ENCODE results near the gene PSMD3. TPM values are rescaled to one million over a fixed set of nuclear protein-coding genes. Genes with fewer than 3 reads are reported as not detected.

The PSMD3 gene
- total and polyA plus RNA-seq, 9 of the 15 experiments (the other 6 are each of a cell fraction or from before 2014, with no cell fraction given): 2.0 to 251 (median 135) TPM

DNA sequence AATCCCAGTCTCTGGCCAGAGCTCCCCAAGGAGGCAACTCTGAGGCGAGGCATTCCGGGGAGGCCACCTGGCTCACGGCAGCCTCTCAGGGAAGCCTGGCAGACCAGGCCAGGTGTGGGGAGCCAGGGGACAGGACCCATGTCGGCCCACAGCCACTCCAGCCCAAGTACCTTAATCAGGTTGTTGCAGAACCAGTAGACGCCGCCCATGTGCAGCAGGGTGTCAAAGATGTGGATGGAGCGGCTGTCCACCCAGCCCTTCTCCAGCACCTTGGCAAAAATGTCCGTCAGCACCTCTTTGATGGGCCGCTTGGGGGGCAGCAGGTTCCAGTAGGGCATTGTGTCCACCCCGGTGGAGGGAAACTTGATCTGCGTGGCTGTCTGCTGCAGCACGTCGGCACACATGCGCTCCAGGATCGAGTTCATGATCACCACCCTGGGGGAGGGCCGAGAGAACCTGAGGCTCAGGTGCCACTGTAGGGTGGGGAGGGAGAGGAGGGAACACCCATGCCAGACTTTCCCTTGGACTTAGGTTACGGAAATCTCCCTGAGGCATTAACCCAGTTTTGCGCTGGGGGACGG lies 42.4 kb downstream of the PSMD3 start:
- peaks cover 91% of the 10 kb centered on the region for H3K36me3 ChIP-seq (ENCODE audit: control insufficient read depth, insufficient read depth, low read length)
- in situ Hi-C loops (cut with MboI): loop anchor here (25.0 kb wide), 1 partner anchor 264 kb away; the partner anchor contains the start of gene CDC6
- 93% methylated on average over 19 of the region's 19 CpGs for WGBS (ENCODE audit: insufficient coverage, low coverage, missing lambda C conversion rate)
- TF ChIP-seq, protein P1, sequence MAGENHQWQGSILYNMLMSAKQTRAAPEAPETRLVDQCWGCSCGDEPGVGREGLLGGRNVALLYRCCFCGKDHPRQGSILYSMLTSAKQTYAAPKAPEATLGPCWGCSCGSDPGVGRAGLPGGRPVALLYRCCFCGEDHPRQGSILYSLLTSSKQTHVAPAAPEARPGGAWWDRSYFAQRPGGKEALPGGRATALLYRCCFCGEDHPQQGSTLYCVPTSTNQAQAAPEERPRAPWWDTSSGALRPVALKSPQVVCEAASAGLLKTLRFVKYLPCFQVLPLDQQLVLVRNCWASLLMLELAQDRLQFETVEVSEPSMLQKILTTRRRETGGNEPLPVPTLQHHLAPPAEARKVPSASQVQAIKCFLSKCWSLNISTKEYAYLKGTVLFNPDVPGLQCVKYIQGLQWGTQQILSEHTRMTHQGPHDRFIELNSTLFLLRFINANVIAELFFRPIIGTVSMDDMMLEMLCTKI (IDR thresholded peaks at IDR 0.05; ENCODE audit: partially characterized antibody): no peak
- no peak for TF ChIP-seq BHLHE40 (IDR thresholded peaks at IDR 0.05; ENCODE audit: low read length)
- TF ChIP-seq ZBTB26 (CRISPR knock-in tag; IDR thresholded peaks at IDR 0.05): no peak
- TF ChIP-seq PBX2 (CRISPR knock-in tag; IDR thresholded peaks at IDR 0.05; ENCODE audit: low read depth): no peak
- TF ChIP-seq PBX2 (tag; conservative IDR thresholded peaks at IDR 0.05; ENCODE audit: low read depth): no peak
- TF ChIP-seq EP300 (IDR thresholded peaks at IDR 0.05; ENCODE audit: low read length): no peak
- no peak for TF ChIP-seq MYNN (IDR thresholded peaks at IDR 0.05)
- TF ChIP-seq MYNN (CRISPR knock-in tag; IDR thresholded peaks at IDR 0.05): no peak
- TF ChIP-seq ZNF224 (CRISPR knock-in tag; IDR thresholded peaks at IDR 0.05): no peak
- TF ChIP-seq SMARCA5 (IDR thresholded peaks at IDR 0.05): no peak
- TF ChIP-seq KLF13 (tag; IDR thresholded peaks at IDR 0.05; ENCODE audit: borderline replicate concordance, low read depth): no peak
- TF ChIP-seq, protein P2, sequence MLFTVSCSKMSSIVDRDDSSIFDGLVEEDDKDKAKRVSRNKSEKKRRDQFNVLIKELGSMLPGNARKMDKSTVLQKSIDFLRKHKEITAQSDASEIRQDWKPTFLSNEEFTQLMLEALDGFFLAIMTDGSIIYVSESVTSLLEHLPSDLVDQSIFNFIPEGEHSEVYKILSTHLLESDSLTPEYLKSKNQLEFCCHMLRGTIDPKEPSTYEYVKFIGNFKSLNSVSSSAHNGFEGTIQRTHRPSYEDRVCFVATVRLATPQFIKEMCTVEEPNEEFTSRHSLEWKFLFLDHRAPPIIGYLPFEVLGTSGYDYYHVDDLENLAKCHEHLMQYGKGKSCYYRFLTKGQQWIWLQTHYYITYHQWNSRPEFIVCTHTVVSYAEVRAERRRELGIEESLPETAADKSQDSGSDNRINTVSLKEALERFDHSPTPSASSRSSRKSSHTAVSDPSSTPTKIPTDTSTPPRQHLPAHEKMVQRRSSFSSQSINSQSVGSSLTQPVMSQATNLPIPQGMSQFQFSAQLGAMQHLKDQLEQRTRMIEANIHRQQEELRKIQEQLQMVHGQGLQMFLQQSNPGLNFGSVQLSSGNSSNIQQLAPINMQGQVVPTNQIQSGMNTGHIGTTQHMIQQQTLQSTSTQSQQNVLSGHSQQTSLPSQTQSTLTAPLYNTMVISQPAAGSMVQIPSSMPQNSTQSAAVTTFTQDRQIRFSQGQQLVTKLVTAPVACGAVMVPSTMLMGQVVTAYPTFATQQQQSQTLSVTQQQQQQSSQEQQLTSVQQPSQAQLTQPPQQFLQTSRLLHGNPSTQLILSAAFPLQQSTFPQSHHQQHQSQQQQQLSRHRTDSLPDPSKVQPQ (CRISPR knock-in tag; IDR thresholded peaks at IDR 0.05; ENCODE audit: borderline replicate concordance): no peak
- no peak for TF ChIP-seq ZNF696 (CRISPR knock-in tag; conservative IDR thresholded peaks at IDR 0.05)

More for the DNA sequence above, 42.4 kb downstream of the PSMD3 start:
- H3K27ac ChIP-seq (ENCODE audit: extremely low read depth, low read depth, low read length): no peak overlapping the region
- intact Hi-C loops (cut with micrococcal nuclease): no loop called here
- ATAC-seq (no peak), DNase-seq (ENCODE audit: extremely low read depth in 1 of 4, low spot score in 3 of 4) (peak in 1 of 4 experiments; percentile 8), FAIRE-seq (no peak)
- no peak overlapping the region for H3K4me2 ChIP-seq (ENCODE audit: insufficient read depth, low read length)
- CTCF ChIA-PET (ENCODE audit: low intra/inter-chr PET ratio): no interaction called here
- POLR2A ChIA-PET: interaction anchor here (0.7 kb wide), 1 partner anchor 14 kb away, joined by 3 read pairs; no protein-coding TSS in a partner anchor
- no peak overlapping the region; a peak in 1 of 4 replicates for H3K9ac ChIP-seq (ENCODE audit: insufficient read depth in 1 of 2, low read depth in 2 of 2, low read length in 2 of 2)
- H3K4me1 ChIP-seq (replicated peaks in 1 of 2; ENCODE audit: control insufficient read depth in 2 of 2, insufficient read depth in 2 of 2, low read length in 2 of 2): peaks cover 2 to 33% of the 10 kb centered on the region in 2 experiments; a peak in 4 of 5 replicates
- no peaks in the 10 kb centered on the region for H3K79me2 ChIP-seq (ENCODE audit: control insufficient read depth, insufficient read depth, low read length)
- H3K4me3 ChIP-seq: no peak overlapping the region
- 0 out of 2 replicates have a peak, but pooled peaks cover 4% of the 10 kb centered on the region for H4K20me1 ChIP-seq (replicated peaks; ENCODE audit: control insufficient read depth, insufficient read depth, low read length)
- no peaks in the 10 kb centered on the region for H3K9me3 ChIP-seq (replicated peaks; ENCODE audit: control insufficient read depth, insufficient read depth, low read depth, low read length)
- H2AFZ ChIP-seq (ENCODE audit: low read depth, low read length): no peak overlapping the region
- no peaks in the 10 kb centered on the region for H3K27me3 ChIP-seq (ENCODE audit: control insufficient read depth in 2 of 2, insufficient read depth in 2 of 2, low read length in 2 of 2)
- BruUV-seq (replicated peaks): no TSS peak
- H3K9me1 ChIP-seq (ENCODE audit: control insufficient read depth, insufficient read depth, low read length): no peaks in the 10 kb centered on the region

Measured in K562 (cell line).